SK-N-MC (cell line): ENCODE data around the gene OR8K3.

ENCODE experiments used
- DNase-seq: peaks from one replicate; pipeline ENCODE4 v3.0.0-alpha.2; 2011; ENCODE audit warnings: low read depth, low spot score
- H3K27ac ChIP-seq: fragments of 200-600 bp; sonication (generic); 2 replicates; pipeline ENCODE4 v1.5.1; 2016; ENCODE audit warnings: mixed run types
- H3K36me3 ChIP-seq: fragments of 200-600 bp; sonication (generic); 2 replicates; pipeline ENCODE4 v1.6.1; 2017; ENCODE audit warnings: antibody characterized with exemption, low read length, mixed read lengths; ENCODE audit not compliant: insufficient read depth
- H3K4me3 ChIP-seq: fragments of 200-600 bp; sonication (generic); 2 replicates; pipeline ENCODE4 v1.5.1; 2016
- H3K9ac ChIP-seq: fragments of 200-600 bp; sonication (generic); 2 replicates; pipeline ENCODE4 v1.8.0; 2017; ENCODE audit warnings: mixed run types, mixed read lengths; ENCODE audit not compliant: insufficient read length
- H3K9me3 ChIP-seq: fragments of 200-600 bp; sonication (generic); 2 replicates; pipeline ENCODE4 v1.6.1; 2017; ENCODE audit warnings: low read depth, mild to moderate bottlenecking, antibody characterized with exemption, low read length, moderate library complexity, mixed read lengths
- EZH2 ChIP-seq: fragments of 200-600 bp; sonication (generic); IDR thresholded peaks from one replicate; pipeline ENCODE4 v1.6.1; 2017; ENCODE audit warnings: antibody characterized with exemption
- FOXP2 ChIP-seq: optimal IDR thresholded peaks from 2 replicates; pipeline ENCODE3; 2011; ENCODE audit warnings: mild to moderate bottlenecking, moderate library complexity; ENCODE audit not compliant: insufficient read depth; ENCODE audit errors: extremely low read length, control extremely low read depth
- POLR2AphosphoS5 ChIP-seq: IDR thresholded peaks from 2 replicates; pipeline ENCODE4 v1.6.1; 2012; ENCODE audit warnings: mild to moderate bottlenecking, low read depth, low read length, borderline replicate concordance

The OR8K3 gene

GRCh38 chr11:56314844-56315243 lies at the start of gene OR8K3:
OR8K3 (plus strand) TSS chr11:56315144; CDS start chr11:56318307, 3,163 bp downstream.
- H3K9ac ChIP-seq = no peak within 1 kb of the TSS
- H3K9me3 ChIP-seq = no peaks in the 10 kb centered on the region
- no peak for TF ChIP-seq EZH2
- TF ChIP-seq FOXP2 = no peak
- TF ChIP-seq POLR2AphosphoS5 = no peak
- H3K27ac ChIP-seq = no peak within 1 kb of the TSS
- no peaks in the 10 kb centered on the region for H3K36me3 ChIP-seq
- no peak within 1 kb of the TSS for H3K4me3 ChIP-seq
- DNase-seq = no peak

- no peak overlapping the region for H3K4me3 ChIP-seq
- TF ChIP-seq EZH2 (no peak), FOXP2 (no peak), POLR2AphosphoS5 (no peak)
- DNase-seq = no peak
- H3K9me3 ChIP-seq = no peaks in the 10 kb centered on the region
- no peak overlapping the region for H3K27ac ChIP-seq
- H3K36me3 ChIP-seq = no peaks in the 10 kb centered on the region
- H3K9ac ChIP-seq = no peak overlapping the region
Observed at GRCh38 chr11:56271092-56271491, 43.9 kb upstream of the OR8K3 start.

- TF ChIP-seq EZH2 (no peak), FOXP2 (no peak), POLR2AphosphoS5 (no peak)
- Histone ChIP-seq H3K9ac (no peak within 1 kb of the TSS), H3K9me3 (no peaks in the 10 kb centered on the region), H3K4me3 (no peak within 1 kb of the TSS), H3K36me3 (no peaks in the 10 kb centered on the region), H3K27ac (no peak within 1 kb of the TSS)
- DNase-seq = no peak
Observed at GRCh38 chr11:56273854-56274253, 41.1 kb upstream of the OR8K3 start, which contains the start of gene OR5T1. OR5T1 (plus strand) TSS chr11:56274154; CDS start chr11:56275639, 1,485 bp downstream.

GRCh38 chr11:56292154-56292553 lies 22.8 kb upstream of the OR8K3 start, which contains the start of gene OR8H1:
OR8H1 (minus strand) TSS chr11:56292254; CDS start chr11:56291062, 1,192 bp downstream.
- DNase-seq = no peak
- H3K36me3 ChIP-seq = no peaks in the 10 kb centered on the region
- no peak within 1 kb of the TSS for H3K4me3 ChIP-seq
- no peak for TF ChIP-seq POLR2AphosphoS5
- no peak for TF ChIP-seq EZH2
- no peak for TF ChIP-seq FOXP2
- no peaks in the 10 kb centered on the region for H3K9me3 ChIP-seq
- no peak within 1 kb of the TSS for H3K9ac ChIP-seq
- H3K27ac ChIP-seq = no peak within 1 kb of the TSS

- Histone ChIP-seq H3K27ac (no peak overlapping the region), H3K4me3 (no peak overlapping the region), H3K36me3 (no peaks in the 10 kb centered on the region), H3K9me3 (no peaks in the 10 kb centered on the region), H3K9ac (no peak overlapping the region)
- no peak for TF ChIP-seq POLR2AphosphoS5
- no peak for TF ChIP-seq FOXP2
- no peak for TF ChIP-seq EZH2
- no peak for DNase-seq
Observed at GRCh38 chr11:56296898-56297297, 18.0 kb upstream of the OR8K3 start.

- no peaks in the 10 kb centered on the region for H3K36me3 ChIP-seq
- no peaks in the 10 kb centered on the region for H3K9me3 ChIP-seq
- H3K9ac ChIP-seq = no peak overlapping the region
- H3K4me3 ChIP-seq = no peak overlapping the region
- no peak for DNase-seq
- no peak for TF ChIP-seq FOXP2
- no peak for TF ChIP-seq POLR2AphosphoS5
- TF ChIP-seq EZH2 = no peak
- H3K27ac ChIP-seq = no peak overlapping the region
Observed at GRCh38 chr11:56307836-56308235, 7.1 kb upstream of the OR8K3 start.

- Histone ChIP-seq H3K36me3 (no peaks in the 10 kb centered on the region), H3K9ac (no peak overlapping the region), H3K9me3 (no peaks in the 10 kb centered on the region), H3K27ac (no peak overlapping the region), H3K4me3 (no peak overlapping the region)
- TF ChIP-seq POLR2AphosphoS5 (no peak), FOXP2 (no peak)
- no peak for DNase-seq
Observed at GRCh38 chr11:56331861-56332491, 17.0 kb downstream of the OR8K3 start.

GRCh38 chr11:56333156-56333555 lies 18.2 kb downstream of the OR8K3 start:
- DNase-seq = no peak
- TF ChIP-seq EZH2 (no peak), FOXP2 (no peak), POLR2AphosphoS5 (no peak)
- Histone ChIP-seq H3K27ac (no peak overlapping the region), H3K36me3 (no peaks in the 10 kb centered on the region), H3K9me3 (no peaks in the 10 kb centered on the region), H3K9ac (no peak overlapping the region), H3K4me3 (no peak overlapping the region)

GRCh38 chr11:56340289-56340688 lies 25.3 kb downstream of the OR8K3 start:
- no peaks in the 10 kb centered on the region for H3K9me3 ChIP-seq
- no peak overlapping the region for H3K9ac ChIP-seq
- TF ChIP-seq EZH2 = no peak
- TF ChIP-seq FOXP2 = no peak
- TF ChIP-seq POLR2AphosphoS5 = no peak
- H3K27ac ChIP-seq = no peak overlapping the region
- no peak overlapping the region for H3K4me3 ChIP-seq
- H3K36me3 ChIP-seq = no peaks in the 10 kb centered on the region
- no peak for DNase-seq

GRCh38 chr11:56345739-56346138 lies 30.8 kb downstream of the OR8K3 start, which contains the start of gene OR8K1:
OR8K1 (plus strand) TSS chr11:56346039; CDS start chr11:56346039, 0 bp downstream.
- TF ChIP-seq FOXP2 (no peak), POLR2AphosphoS5 (no peak), EZH2 (no peak)
- no peak for DNase-seq
- Histone ChIP-seq H3K9me3 (no peaks in the 10 kb centered on the region), H3K36me3 (no peaks in the 10 kb centered on the region), H3K9ac (no peak within 1 kb of the TSS), H3K27ac (no peak within 1 kb of the TSS), H3K4me3 (no peak within 1 kb of the TSS)
